LNCaP clone FGC (cell line): ENCODE measurements around the gene ZNF678.

Experiments used
- DNase-seq: peaks from one replicate; pipeline ENCODE4 v3.0.0-alpha.2; 2011; ENCODE audit warnings: low read depth
- H3K4me3 ChIP-seq: 2 replicates; pipeline ENCODE4 v1.5.1; 2011; ENCODE audit warnings: mild to moderate bottlenecking, low read depth, low read length, control low read depth
- CTCF ChIP-seq: IDR thresholded peaks from 2 replicates; pipeline ENCODE4 v1.5.1; 2012; ENCODE audit warnings: mild to moderate bottlenecking; ENCODE audit not compliant: control insufficient read depth, insufficient read depth; ENCODE audit errors: extremely low read depth

Gene ZNF678

GRCh38 chr1:227718932-227719331, 155.6 kb downstream of the ZNF678 start:
- TF ChIP-seq CTCF: no peak
- no peak for DNase-seq
- no peak overlapping the region for H3K4me3 ChIP-seq

GRCh38 chr1:227723474-227723873, 160.1 kb downstream of the ZNF678 start:
- no peak for TF ChIP-seq CTCF
- no peak overlapping the region for H3K4me3 ChIP-seq
- DNase-seq: no peak

GRCh38 chr1:227725046-227725445, 161.7 kb downstream of the ZNF678 start:
- no peak for DNase-seq
- TF ChIP-seq CTCF: no peak
- no peak overlapping the region for H3K4me3 ChIP-seq

GRCh38 chr1:227726318-227726717, 163.0 kb downstream of the ZNF678 start:
- no peak overlapping the region for H3K4me3 ChIP-seq
- no peak for DNase-seq
- TF ChIP-seq CTCF: no peak
